ENCODE results near the gene DUSP16. TPM values are rescaled to one million over a fixed set of nuclear protein-coding genes. Genes with fewer than 3 reads are reported as not detected.

The DUSP16 gene
- total RNA-seq, 4 donors from 2014 or later = 20.6 to 52.6 (median 45.7) TPM

GRCh38 chr12:12470751-12471306 is 91.8 kb downstream of the DUSP16 start:
- no peak for TF ChIP-seq POLR2A (IDR thresholded peaks at IDR 0.05)
- TF ChIP-seq CTCF (IDR thresholded peaks at IDR 0.05) = no peak
- no peak overlapping the region for H3K4me3 ChIP-seq
- no peak overlapping the region for H3K27ac ChIP-seq
- no peaks in the 10 kb centered on the region for H3K9me3 ChIP-seq
- DNase-seq = no peak
- H3K36me3 ChIP-seq = peaks cover 0 to 15% (median 0%) of the 10 kb centered on the region in 3 donors
- H3K4me1 ChIP-seq = no peaks in the 10 kb centered on the region
- H3K27me3 ChIP-seq = no peaks in the 10 kb centered on the region

GRCh38 chr12:12469386-12469785 is 93.3 kb downstream of the DUSP16 start:
- no peaks in the 10 kb centered on the region for H3K9me3 ChIP-seq
- no peak overlapping the region for H3K27ac ChIP-seq
- H3K4me1 ChIP-seq = peaks cover 0 to 12% (median 0%) of the 10 kb centered on the region in 4 donors
- no peak overlapping the region for H3K4me3 ChIP-seq
- peaks cover 0 to 8% (median 0%) of the 10 kb centered on the region in 3 donors for H3K36me3 ChIP-seq
- no peak for TF ChIP-seq CTCF (IDR thresholded peaks at IDR 0.05)
- TF ChIP-seq POLR2A (IDR thresholded peaks at IDR 0.05) = no peak
- no peak for DNase-seq
- no peaks in the 10 kb centered on the region for H3K27me3 ChIP-seq

DNA sequence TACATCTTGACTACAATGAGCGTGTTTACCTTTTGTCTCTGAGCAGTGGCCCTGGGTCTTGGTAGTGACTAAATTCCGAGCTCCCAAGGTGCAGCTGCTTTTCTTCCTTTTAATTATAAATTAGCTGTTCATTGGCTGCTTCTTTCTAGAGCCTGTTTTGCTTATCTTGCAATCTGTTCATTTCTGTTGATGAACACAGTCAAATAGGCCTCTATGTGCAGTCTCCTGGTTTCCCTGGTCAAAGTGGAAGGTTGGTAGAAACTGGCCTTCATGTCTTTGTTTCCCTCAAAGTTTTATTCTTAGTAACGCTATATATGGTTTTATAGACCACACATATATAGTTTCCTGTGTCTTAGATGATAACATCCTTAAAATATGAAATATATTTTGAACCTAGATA is 94.1 kb downstream of the DUSP16 start:
- Histone ChIP-seq H3K36me3 (peaks cover 0 to 8% (median 0%) of the 10 kb centered on the region in 3 donors), H3K27me3 (no peaks in the 10 kb centered on the region), H3K27ac (peak overlapping the region in 3 of 4 donors; percentile 62 to 72 (median 63)), H3K4me1 (peaks cover 0 to 12% (median 0%) of the 10 kb centered on the region in 4 donors), H3K4me3 (no peak overlapping the region), H3K9me3 (no peaks in the 10 kb centered on the region)
- no peak for DNase-seq
- TF ChIP-seq CTCF (IDR thresholded peaks at IDR 0.05) (no peak), POLR2A (IDR thresholded peaks at IDR 0.05) (no peak)

GRCh38 chr12:12467688-12468261 is 94.9 kb downstream of the DUSP16 start:
- no peak for TF ChIP-seq CTCF (IDR thresholded peaks at IDR 0.05)
- no peak for TF ChIP-seq POLR2A (IDR thresholded peaks at IDR 0.05)
- DNase-seq = peak in 2 of 3 donors; percentile 47 to 77

GRCh38 chr12:12467264-12467663 is 95.4 kb downstream of the DUSP16 start:
- peak overlapping the region; percentile 56 to 72 (median 62) for H3K27ac ChIP-seq
- H3K4me3 ChIP-seq = no peak overlapping the region
- DNase-seq = no peak
- no peaks in the 10 kb centered on the region for H3K27me3 ChIP-seq
- no peak for TF ChIP-seq POLR2A (IDR thresholded peaks at IDR 0.05)
- TF ChIP-seq CTCF (IDR thresholded peaks at IDR 0.05) = no peak
- H3K36me3 ChIP-seq = peaks cover 0 to 8% (median 0%) of the 10 kb centered on the region in 3 donors
- H3K9me3 ChIP-seq = no peaks in the 10 kb centered on the region
- H3K4me1 ChIP-seq = peaks cover 0 to 12% (median 0%) of the 10 kb centered on the region in 4 donors

More at GRCh38 chr12:12467688-12468261, 94.9 kb downstream of the DUSP16 start:
- Histone ChIP-seq H3K27ac (peak overlapping the region; percentile 56 to 72 (median 62)), H3K36me3 (peaks cover 0 to 8% (median 0%) of the 10 kb centered on the region in 3 donors), H3K4me3 (no peak overlapping the region), H3K9me3 (no peaks in the 10 kb centered on the region), H3K27me3 (no peaks in the 10 kb centered on the region), H3K4me1 (peaks cover 0 to 12% (median 0%) of the 10 kb centered on the region in 4 donors)
